ENCODE data around the gene MRPL46.

MRPL46 gene

GRCh38 chr15:88423331-88423730, 43.9 kb downstream of the MRPL46 start:
- Histone ChIP-seq H3K18ac (ENCODE audit: low read depth in 1 of 2, low read length in 2 of 2) (no peak overlapping the region), H3K23ac (ENCODE audit: low read length in 2 of 2) (no peak overlapping the region), H3K14ac (ENCODE audit: low read length in 2 of 2) (no peak overlapping the region), H3K4me2 (ENCODE audit: low read length, poor library complexity, severe bottlenecking) (no peak overlapping the region), H3K79me1 (replicated peaks; ENCODE audit: low read length, poor library complexity, severe bottlenecking) (no peaks in the 10 kb centered on the region), H3K9ac (ENCODE audit: low read length) (no peak overlapping the region), H2BK120ac (ENCODE audit: low read depth, low read length) (no peak overlapping the region), H2AFZ (ENCODE audit: low read depth, low read length) (no peak overlapping the region), H2BK5ac (ENCODE audit: low read depth, low read length, poor library complexity, severe bottlenecking) (no peak overlapping the region), H3K36me3 (ENCODE audit: control insufficient read depth in 1 of 2, insufficient read depth in 2 of 2, low read depth in 1 of 2, low read length in 2 of 2) (no peaks in the 10 kb centered on the region), H4K91ac (ENCODE audit: low read length) (no peak overlapping the region), H2AK5ac (ENCODE audit: low read length, severe bottlenecking) (no peak overlapping the region), H2BK15ac (ENCODE audit: low read depth, poor library complexity, severe bottlenecking) (no peak overlapping the region), H3K27me3 (ENCODE audit: control insufficient read depth in 1 of 2, insufficient read depth in 1 of 2, low read length in 2 of 2) (peaks cover 0 to 16% of the 10 kb centered on the region in 2 experiments), H3K27ac (ENCODE audit: low read length, poor library complexity, severe bottlenecking) (no peak overlapping the region), H2BK12ac (ENCODE audit: low read length in 2 of 2) (no peak overlapping the region), H3K4ac (ENCODE audit: low read depth in 1 of 2, low read length in 2 of 2) (no peak overlapping the region), H3K4me3 (ENCODE audit: insufficient read depth in 1 of 2, low read depth in 1 of 2, low read length in 2 of 2) (no peak overlapping the region), H3K4me1 (ENCODE audit: control insufficient read depth, insufficient read depth, low read depth, low read length) (no peaks in the 10 kb centered on the region), H3K9me3 (ENCODE audit: control insufficient read depth, low read length) (no peaks in the 10 kb centered on the region), H4K8ac (ENCODE audit: low read length) (no peak overlapping the region)
- no peak for DNase-seq
- 86% methylated on average over 8 of the region's 8 CpGs for WGBS

GRCh38 chr15:88419830-88420229, 47.4 kb downstream of the MRPL46 start:
- H2AFZ ChIP-seq (ENCODE audit: low read depth, low read length), result no peak overlapping the region
- H3K27me3 ChIP-seq (ENCODE audit: control insufficient read depth in 1 of 2, insufficient read depth in 1 of 2, low read length in 2 of 2), result no peaks in the 10 kb centered on the region
- H2BK15ac ChIP-seq (ENCODE audit: low read depth, poor library complexity, severe bottlenecking), result no peak overlapping the region
- no peak overlapping the region for H4K91ac ChIP-seq (ENCODE audit: low read length)
- H2BK120ac ChIP-seq (ENCODE audit: low read depth, low read length), result no peak overlapping the region
- H3K79me1 ChIP-seq (replicated peaks; ENCODE audit: low read length, poor library complexity, severe bottlenecking), result no peaks in the 10 kb centered on the region
- no peak for DNase-seq
- no peak overlapping the region for H3K4me3 ChIP-seq (ENCODE audit: insufficient read depth in 1 of 2, low read depth in 1 of 2, low read length in 2 of 2)
- H3K36me3 ChIP-seq (ENCODE audit: control insufficient read depth in 1 of 2, insufficient read depth in 2 of 2, low read depth in 1 of 2, low read length in 2 of 2), result no peaks in the 10 kb centered on the region
- no peak overlapping the region for H2AK5ac ChIP-seq (ENCODE audit: low read length, severe bottlenecking)
- no peak overlapping the region for H2BK5ac ChIP-seq (ENCODE audit: low read depth, low read length, poor library complexity, severe bottlenecking)
- H3K14ac ChIP-seq (ENCODE audit: low read length in 2 of 2), result no peak overlapping the region
- H3K9ac ChIP-seq (ENCODE audit: low read length), result no peak overlapping the region
- H3K23ac ChIP-seq (ENCODE audit: low read length in 2 of 2), result no peak overlapping the region
- no peak overlapping the region for H3K27ac ChIP-seq (ENCODE audit: low read length, poor library complexity, severe bottlenecking)
- H4K8ac ChIP-seq (ENCODE audit: low read length), result no peak overlapping the region
- no peak overlapping the region for H2BK12ac ChIP-seq (ENCODE audit: low read length in 2 of 2)
- H3K9me3 ChIP-seq (ENCODE audit: control insufficient read depth, low read length), result no peaks in the 10 kb centered on the region
- no peak overlapping the region for H3K4ac ChIP-seq (ENCODE audit: low read depth in 1 of 2, low read length in 2 of 2)
- H3K4me2 ChIP-seq (ENCODE audit: low read length, poor library complexity, severe bottlenecking), result no peak overlapping the region
- H3K4me1 ChIP-seq (ENCODE audit: control insufficient read depth, insufficient read depth, low read depth, low read length), result no peaks in the 10 kb centered on the region
- WGBS, result 89% methylated on average over 2 of the region's 3 CpGs
- H3K18ac ChIP-seq (ENCODE audit: low read depth in 1 of 2, low read length in 2 of 2), result no peak overlapping the region
